Cerebellar cortex (tissue), 1 donor: ENCODE results near the gene MRPL3.
"Not testable (repeated sequence)": the region's sequence is repeated elsewhere in the genome, so short reads cannot be mapped to it uniquely, and the experiment has no call there.

Experiments
- DNase-seq: peaks from one replicate; pipeline ENCODE4 v3.0.0-alpha.2; 2015; ENCODE audit warnings: low spot score

Gene MRPL3

GRCh38 chr3:131494706-131495105 is 8.1 kb downstream of the MRPL3 start:
- no peak for DNase-seq

- no peak for DNase-seq
Observed at GRCh38 chr3:131491775-131492174, 11.0 kb downstream of the MRPL3 start.

GRCh38 chr3:131491084-131491483 is 11.7 kb downstream of the MRPL3 start:
- DNase-seq: no peak

GRCh38 chr3:131486545-131486944 is 16.2 kb downstream of the MRPL3 start:
- DNase-seq: not testable (repeated sequence)

- DNase-seq: no peak
Observed at GRCh38 chr3:131485119-131485518, 17.7 kb downstream of the MRPL3 start.

- DNase-seq: no peak
Observed at GRCh38 chr3:131484496-131485111, 18.2 kb downstream of the MRPL3 start.

- no peak for DNase-seq
Observed at GRCh38 chr3:131480116-131480515, 22.7 kb downstream of the MRPL3 start.

- DNase-seq: no peak
Observed at GRCh38 chr3:131477813-131478212, 25.0 kb downstream of the MRPL3 start.

- DNase-seq: no peak
Observed at GRCh38 chr3:131474115-131474514, 28.7 kb downstream of the MRPL3 start.

GRCh38 chr3:131470377-131470776 is 32.4 kb downstream of the MRPL3 start:
- no peak for DNase-seq

- DNase-seq: no peak
Observed at GRCh38 chr3:131458653-131459052, 44.1 kb downstream of the MRPL3 start.

- DNase-seq: no peak
Observed at GRCh38 chr3:131457220-131457619, 45.6 kb downstream of the MRPL3 start.

- no peak for DNase-seq
Observed at GRCh38 chr3:131454501-131454900, 48.3 kb downstream of the MRPL3 start.

GRCh38 chr3:131453533-131453932 is 49.2 kb downstream of the MRPL3 start:
- DNase-seq: no peak

GRCh38 chr3:131447349-131447748 is 55.4 kb downstream of the MRPL3 start:
- no peak for DNase-seq

- no peak for DNase-seq
Observed at GRCh38 chr3:131444180-131444579, 58.6 kb downstream of the MRPL3 start.

- DNase-seq: no peak
Observed at GRCh38 chr3:131439084-131439483, 63.7 kb downstream of the MRPL3 start.

- no peak for DNase-seq
Observed at GRCh38 chr3:131435000-131435399, 67.8 kb downstream of the MRPL3 start.

- DNase-seq: no peak
Observed at GRCh38 chr3:131432441-131432840, 70.3 kb downstream of the MRPL3 start.

- DNase-seq: no peak
Observed at GRCh38 chr3:131431754-131432153, 71.0 kb downstream of the MRPL3 start.

GRCh38 chr3:131427226-131427625 is 75.5 kb downstream of the MRPL3 start:
- no peak for DNase-seq

- DNase-seq: no peak
Observed at GRCh38 chr3:131421957-131422498, 80.7 kb downstream of the MRPL3 start.

- no peak for DNase-seq
Observed at GRCh38 chr3:131421301-131421700, 81.5 kb downstream of the MRPL3 start.

GRCh38 chr3:131417751-131418150 is 85.0 kb downstream of the MRPL3 start:
- DNase-seq: no peak
